DND-41 (cell line): ENCODE measurements around the gene COX7B.

ENCODE experiments used
- EZH2 ChIP-seq: IDR thresholded peaks from 3 replicates; pipeline ENCODE4 v1.6.1; 2012; ENCODE audit warnings: borderline replicate concordance, low read depth, mild to moderate bottlenecking, moderate library complexity, low read length, inconsistent platforms; ENCODE audit not compliant: severe bottlenecking
- TF ChIP-seq, protein P1 (sequence below): IDR thresholded peaks from 2 replicates; pipeline ENCODE4 v1.5.1; 2012; ENCODE audit warnings: borderline replicate concordance, low read length, moderate library complexity, mild to moderate bottlenecking; ENCODE audit not compliant: poor library complexity, severe bottlenecking; ENCODE audit errors: extremely low read depth

DNA sequence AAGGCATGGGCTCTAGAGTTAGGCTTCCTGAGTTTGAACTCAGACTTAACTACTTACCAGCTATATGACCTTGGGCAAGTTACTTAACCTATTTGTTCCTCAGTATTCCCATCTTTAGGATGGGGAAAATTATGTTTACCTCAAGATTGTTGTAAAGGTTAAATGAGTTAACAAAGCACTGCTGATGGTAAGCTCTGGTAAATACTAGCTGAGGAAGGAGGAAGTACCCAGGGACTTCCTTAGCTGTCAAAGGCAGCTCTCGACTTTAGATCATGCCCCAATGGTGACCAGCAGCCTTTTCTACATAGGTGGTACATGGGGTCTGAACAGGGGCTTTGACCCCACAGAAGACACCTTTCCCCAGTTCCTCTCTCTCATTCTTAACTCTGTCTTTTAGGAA, 31.3 kb downstream of the COX7B start:
- TF ChIP-seq, protein P1, sequence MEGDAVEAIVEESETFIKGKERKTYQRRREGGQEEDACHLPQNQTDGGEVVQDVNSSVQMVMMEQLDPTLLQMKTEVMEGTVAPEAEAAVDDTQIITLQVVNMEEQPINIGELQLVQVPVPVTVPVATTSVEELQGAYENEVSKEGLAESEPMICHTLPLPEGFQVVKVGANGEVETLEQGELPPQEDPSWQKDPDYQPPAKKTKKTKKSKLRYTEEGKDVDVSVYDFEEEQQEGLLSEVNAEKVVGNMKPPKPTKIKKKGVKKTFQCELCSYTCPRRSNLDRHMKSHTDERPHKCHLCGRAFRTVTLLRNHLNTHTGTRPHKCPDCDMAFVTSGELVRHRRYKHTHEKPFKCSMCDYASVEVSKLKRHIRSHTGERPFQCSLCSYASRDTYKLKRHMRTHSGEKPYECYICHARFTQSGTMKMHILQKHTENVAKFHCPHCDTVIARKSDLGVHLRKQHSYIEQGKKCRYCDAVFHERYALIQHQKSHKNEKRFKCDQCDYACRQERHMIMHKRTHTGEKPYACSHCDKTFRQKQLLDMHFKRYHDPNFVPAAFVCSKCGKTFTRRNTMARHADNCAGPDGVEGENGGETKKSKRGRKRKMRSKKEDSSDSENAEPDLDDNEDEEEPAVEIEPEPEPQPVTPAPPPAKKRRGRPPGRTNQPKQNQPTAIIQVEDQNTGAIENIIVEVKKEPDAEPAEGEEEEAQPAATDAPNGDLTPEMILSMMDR = no peak
- no peak for TF ChIP-seq EZH2
